GM20000 (cell line): Measurements from ENCODE around the gene IGFL4.

Source experiments
- DNase-seq: peaks from one replicate; pipeline ENCODE4 v3.0.0; 2012; ENCODE audit warnings: low spot score
- TF ChIP-seq, protein P1 (sequence below): IDR thresholded peaks from 2 replicates; pipeline ENCODE4 v1.5.1; 2012; ENCODE audit warnings: mild to moderate bottlenecking, control low read depth; ENCODE audit errors: extremely low read depth, missing control alignments

The IGFL4 gene

DNA sequence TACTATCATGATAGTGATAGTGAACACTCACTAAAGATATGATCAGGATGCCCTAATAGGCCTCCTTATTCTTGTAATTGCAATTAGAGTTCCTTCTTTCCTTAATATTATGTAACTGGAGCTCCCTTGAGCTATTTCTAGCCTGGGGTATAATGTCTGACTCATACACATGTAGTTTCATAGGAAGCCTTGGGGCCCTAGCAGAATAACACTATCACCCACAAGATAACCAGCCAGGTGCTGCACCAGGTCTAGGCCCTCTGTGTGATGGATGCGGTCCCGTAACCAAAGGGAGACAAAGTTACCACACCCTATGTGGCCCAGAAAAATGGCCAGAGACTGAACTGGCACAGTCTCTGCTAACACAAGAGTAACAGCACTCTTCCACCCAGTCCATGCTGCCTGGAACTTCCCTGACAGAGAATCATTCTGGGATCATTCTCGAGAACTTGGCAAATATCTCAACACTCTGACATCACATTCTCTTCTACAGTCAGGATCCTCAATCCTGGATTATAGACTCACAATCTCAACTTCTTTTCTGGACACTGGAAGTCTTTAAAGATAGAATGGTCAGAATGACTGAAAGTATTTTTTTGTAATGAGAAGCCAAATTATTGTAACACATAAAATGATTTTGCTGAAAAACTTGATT is 32.6 kb upstream of the IGFL4 start:
- DNase-seq = no peak
- TF ChIP-seq, protein P1, sequence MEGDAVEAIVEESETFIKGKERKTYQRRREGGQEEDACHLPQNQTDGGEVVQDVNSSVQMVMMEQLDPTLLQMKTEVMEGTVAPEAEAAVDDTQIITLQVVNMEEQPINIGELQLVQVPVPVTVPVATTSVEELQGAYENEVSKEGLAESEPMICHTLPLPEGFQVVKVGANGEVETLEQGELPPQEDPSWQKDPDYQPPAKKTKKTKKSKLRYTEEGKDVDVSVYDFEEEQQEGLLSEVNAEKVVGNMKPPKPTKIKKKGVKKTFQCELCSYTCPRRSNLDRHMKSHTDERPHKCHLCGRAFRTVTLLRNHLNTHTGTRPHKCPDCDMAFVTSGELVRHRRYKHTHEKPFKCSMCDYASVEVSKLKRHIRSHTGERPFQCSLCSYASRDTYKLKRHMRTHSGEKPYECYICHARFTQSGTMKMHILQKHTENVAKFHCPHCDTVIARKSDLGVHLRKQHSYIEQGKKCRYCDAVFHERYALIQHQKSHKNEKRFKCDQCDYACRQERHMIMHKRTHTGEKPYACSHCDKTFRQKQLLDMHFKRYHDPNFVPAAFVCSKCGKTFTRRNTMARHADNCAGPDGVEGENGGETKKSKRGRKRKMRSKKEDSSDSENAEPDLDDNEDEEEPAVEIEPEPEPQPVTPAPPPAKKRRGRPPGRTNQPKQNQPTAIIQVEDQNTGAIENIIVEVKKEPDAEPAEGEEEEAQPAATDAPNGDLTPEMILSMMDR = no peak

DNA sequence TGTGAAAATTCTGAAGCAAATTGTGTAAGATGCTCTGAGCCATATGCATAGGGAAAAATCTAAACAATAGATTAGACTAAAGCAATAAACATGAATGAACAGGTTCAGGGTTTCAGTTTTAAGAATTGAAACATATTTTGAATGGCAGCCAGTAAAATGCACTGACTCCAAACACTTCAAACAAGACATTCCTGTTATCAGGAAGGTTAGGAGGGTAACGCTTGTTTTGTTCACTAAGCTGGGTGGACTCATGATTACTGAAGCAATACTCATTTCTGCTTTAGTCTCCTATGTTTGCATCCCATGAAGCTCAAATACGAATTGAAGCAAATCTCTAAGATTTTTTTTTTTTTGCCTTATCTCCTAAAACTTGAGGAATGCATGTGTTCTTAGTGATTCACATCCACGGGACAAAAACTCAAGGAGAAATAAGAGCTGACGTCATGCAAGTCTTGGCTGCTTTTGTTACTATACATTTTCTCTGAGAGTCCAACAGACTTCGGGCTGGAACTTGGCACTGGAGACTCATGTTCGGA is 29.1 kb upstream of the IGFL4 start:
- TF ChIP-seq, protein P1 = no peak
- no peak for DNase-seq

DNA sequence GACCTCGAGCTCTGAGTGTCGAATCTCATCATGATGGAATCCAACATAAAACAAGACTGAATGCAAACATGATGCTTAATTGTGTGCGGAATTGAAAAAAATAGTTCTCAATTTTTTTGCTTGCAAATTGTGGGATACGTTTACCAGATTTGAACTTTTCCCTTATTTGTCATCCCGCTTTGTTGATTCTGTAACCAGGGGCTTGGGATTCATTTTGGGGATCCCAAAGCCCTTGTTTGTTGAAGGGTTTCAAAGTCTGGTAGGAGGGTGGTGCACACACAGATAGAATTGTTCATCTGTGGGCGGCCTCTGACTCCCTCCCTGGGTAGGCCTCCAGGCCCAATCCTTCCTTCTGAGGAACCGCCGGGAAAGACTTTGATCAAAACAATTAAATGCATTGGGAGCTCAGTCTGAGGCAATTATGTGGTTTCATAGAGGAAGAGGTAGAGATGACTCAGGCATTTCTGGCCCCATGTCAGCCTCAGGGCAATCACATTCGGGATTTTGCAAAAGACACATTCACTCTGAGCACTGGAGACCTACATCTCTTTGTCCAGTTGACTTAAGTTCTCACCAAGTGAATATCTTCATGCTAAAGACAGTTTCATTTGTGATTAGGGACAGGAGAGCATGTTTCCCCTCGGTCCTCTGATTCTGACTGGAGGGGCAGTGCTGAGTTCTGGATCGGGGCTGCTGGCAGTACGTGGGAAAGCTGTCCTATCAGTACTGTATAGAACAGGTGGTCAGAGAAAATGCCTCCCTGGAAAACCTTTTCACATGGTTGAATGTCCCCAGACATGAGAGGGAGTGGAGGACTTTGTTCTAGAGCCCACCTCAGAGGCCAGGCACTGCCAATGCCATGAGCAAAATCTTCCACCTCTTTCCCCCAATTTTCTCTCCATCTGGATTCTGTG is 27.8 kb upstream of the IGFL4 start:
- TF ChIP-seq, protein P1 = no peak
- no peak for DNase-seq

DNA sequence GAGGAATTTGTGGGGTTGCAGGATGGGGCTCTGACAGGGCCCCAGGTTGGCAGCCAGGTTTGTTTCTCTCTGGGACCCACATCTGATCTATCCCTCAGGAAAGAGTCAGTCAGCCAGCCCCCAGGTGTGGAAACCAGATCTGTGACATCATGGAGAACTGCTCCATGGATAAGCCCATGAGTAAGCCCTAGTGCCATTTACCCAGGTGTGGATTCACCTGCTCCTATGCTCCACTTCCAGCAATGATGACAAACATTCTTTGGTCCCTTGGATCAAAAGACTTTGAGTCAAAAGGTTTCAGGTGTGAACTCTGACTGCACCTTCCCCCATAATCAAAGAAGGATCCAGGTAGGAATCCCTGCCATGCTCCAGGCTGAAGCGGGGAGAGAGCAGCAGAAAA is 26.9 kb upstream of the IGFL4 start:
- TF ChIP-seq, protein P1 = no peak
- DNase-seq = no peak

DNA sequence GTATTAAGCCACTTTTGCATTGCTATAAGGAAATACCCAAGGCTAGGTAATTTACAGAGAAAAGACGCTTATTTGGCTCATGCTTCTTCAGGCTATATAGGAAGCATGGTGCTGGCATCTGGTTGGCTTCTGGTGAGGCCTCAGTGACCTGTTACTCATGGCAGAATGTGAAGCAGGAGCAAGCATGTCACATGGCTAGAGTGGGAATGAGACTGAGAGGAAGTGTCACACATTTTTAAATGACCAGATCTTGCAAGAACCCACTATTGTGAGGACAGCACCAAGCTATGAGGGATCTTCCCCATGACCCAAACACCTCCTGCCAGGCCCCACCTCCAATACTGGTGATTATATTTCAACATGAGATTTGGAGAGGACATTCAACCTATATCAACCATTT is 25.7 kb upstream of the IGFL4 start:
- TF ChIP-seq, protein P1 = no peak
- no peak for DNase-seq

DNA sequence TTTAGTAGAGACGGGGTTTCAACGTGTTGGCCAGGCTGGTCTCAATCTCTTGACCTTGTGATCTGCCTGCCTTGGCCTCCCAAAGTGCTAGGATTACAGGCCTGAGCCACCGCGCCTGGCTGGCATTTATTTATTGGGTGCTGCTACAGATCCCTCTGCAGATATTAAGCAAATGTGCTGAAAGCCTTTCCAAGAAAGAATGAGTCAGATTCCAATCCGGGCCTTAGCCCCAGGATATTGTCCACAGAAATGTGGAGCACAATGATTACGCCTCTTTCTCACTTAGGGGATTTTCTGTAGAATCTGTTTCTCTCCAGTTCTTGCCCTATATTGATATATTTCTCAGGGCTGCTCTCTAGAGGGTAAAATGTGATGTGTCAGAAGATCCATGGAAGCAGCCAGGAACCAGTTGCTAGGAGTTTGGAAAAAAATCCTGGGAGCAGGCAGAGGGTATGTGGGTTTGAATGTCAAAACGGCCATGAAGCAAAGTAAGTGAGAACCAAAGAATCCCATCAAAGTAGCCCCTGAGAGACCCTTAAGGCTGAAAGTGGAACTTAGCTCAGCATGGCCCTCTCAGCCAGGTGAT is 24.8 kb upstream of the IGFL4 start:
- no peak for DNase-seq
- TF ChIP-seq, protein P1 = no peak

DNA sequence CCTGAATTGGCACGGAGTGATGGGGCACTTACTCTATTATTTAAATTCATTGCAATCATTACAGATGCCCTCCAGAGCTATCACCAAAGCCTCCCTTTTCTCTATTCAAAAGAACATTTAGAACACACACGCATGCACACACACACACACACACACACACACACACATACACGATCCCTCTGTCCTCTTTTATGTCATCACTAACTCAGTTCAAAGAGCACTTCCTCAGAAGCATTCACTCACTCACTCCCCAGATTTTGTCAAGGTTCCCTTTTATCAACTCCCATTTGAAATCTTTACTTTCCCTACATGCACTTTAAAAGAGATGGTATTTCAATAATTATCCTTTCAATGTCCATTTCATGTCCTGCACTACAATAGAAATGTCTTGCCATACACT is 22.4 kb upstream of the IGFL4 start:
- DNase-seq = no peak
- TF ChIP-seq, protein P1 = no peak
